NCI-H146 (cell line): ENCODE data around the gene CLEC4M.
"Not testable (repeated sequence)": the region's sequence is repeated elsewhere in the genome, so short reads cannot be mapped to it uniquely, and the experiment has no call there.

ENCODE experiments used
- DNase-seq: peaks from one replicate; lab custom pipeline; 2025; lab: John Stamatoyannopoulos, UW

CLEC4M gene

GRCh38 chr19:7815325-7815724, 52.3 kb downstream of the CLEC4M start:
- DNase-seq, result no peak

GRCh38 chr19:7816040-7816439, 53.0 kb downstream of the CLEC4M start:
- not testable (repeated sequence) for DNase-seq

GRCh38 chr19:7817801-7818200, 54.8 kb downstream of the CLEC4M start:
- no peak for DNase-seq

GRCh38 chr19:7818806-7819205, 55.8 kb downstream of the CLEC4M start:
- no peak for DNase-seq
